GM19438 (cell line): ENCODE measurements around the gene ADARB2.

ENCODE experiments used
- ATAC-seq: cut with Tn5 transposase; IDR thresholded peaks from one replicate; pipeline ENCODE4 v1.9.1; 2021; ENCODE audit warnings: low read depth; ENCODE audit not compliant: unreplicated experiment

ADARB2 gene

GRCh38 chr10:1138529-1138928, 598.8 kb downstream of the ADARB2 start:
- no peak for ATAC-seq

DNA sequence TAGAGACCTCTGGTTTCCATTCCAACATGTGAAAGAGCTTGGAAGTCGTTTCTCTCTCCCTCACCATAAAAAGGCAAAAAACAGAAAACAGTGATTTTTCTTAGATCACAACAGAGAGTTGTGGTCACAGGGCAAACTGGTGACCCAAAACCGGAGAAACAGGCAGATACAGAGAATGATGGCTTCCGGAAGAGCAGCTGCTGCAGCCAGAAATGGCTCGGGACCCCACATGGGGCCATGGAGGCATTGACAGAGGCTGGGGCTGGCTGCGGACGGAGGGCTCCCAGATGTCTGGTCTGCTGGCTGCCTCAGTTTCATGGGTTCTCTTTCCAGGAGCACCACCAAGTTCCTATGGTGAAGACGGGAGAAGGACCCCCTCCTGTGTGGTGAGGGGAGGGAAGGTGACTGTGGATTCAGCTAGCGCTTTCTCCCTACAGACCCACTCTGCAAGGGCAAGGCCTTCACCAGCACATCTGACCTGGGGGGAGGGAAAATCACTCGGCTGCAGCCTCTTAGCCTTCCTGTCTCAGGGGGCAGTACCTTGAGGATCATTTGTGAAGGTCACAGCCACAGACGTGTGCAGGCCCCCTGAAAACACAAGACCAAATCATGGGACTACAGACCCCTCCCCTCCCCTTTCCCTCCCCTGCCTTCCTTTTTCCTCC, 599.7 kb downstream of the ADARB2 start:
- no peak for ATAC-seq

DNA sequence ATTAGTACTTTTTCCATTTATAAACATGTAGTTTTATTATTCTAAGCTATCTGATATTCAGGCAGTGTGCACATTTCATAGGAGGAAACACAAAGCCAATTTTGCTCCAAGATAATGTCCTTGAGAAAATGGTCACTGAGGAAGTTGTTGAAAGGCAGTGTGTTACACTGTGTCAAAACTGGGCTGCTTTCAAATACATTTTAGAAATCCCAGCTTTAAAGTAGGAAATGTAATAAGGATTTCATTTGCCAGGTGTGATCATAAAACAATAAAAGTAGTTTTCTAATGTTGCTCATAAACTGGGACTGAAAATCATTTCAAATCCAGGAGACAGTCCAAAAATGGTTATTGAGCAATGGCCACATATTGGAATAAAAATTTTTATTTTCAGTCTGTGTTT, 601.1 kb downstream of the ADARB2 start:
- ATAC-seq, result no peak

- no peak for ATAC-seq
These were observed 603.2 kb downstream of the ADARB2 start for GRCh38 chr10:1134156-1134555.

DNA sequence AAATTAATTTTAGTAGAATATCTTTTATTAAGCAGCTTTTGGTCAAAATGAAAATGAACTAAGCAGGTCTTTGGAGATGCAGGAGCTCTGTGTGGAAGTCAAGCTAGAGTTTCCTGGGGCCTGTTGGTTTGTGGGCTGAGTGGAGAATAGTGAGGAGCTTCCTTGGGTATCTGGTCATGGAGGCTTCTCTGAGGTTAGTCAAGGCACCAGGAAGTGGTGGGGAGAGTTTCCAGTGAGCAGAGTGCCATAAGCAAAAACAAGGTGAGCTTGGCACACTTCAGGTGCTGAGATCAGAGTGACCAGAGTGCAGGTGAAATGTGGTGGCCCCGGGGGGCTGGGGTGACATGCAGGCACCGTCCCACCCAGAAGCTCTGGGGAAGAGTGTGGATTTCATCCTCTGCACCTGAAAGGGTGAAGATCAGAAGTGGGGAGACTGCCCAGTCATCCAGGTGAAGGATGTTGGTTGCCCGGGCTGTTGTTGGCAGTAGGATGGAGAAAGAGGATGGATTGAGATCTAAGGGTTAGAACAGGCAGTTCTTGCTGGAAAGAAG, 603.8 kb downstream of the ADARB2 start:
- ATAC-seq, result no peak

DNA sequence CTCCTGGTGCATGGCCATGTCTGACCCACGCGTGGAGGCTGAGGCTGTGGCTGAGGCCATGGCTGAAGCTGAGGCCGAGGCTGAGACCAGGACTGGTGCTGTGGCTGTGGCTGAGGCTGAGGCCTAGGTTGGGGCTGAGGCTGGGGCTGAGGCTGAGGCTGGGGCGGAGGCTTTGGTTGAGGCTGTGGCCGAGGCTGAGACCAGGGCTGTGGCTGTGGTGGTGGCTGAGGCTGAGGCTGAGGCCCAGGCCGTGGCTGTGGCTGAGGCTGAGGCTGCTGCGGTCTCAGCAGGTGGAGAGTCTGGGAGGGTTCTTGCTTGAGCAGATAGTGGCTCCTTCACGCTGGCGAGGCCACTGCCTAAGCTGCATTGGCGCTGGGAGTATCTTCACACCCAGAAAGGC, 604.7 kb downstream of the ADARB2 start:
- ATAC-seq, result no peak

DNA sequence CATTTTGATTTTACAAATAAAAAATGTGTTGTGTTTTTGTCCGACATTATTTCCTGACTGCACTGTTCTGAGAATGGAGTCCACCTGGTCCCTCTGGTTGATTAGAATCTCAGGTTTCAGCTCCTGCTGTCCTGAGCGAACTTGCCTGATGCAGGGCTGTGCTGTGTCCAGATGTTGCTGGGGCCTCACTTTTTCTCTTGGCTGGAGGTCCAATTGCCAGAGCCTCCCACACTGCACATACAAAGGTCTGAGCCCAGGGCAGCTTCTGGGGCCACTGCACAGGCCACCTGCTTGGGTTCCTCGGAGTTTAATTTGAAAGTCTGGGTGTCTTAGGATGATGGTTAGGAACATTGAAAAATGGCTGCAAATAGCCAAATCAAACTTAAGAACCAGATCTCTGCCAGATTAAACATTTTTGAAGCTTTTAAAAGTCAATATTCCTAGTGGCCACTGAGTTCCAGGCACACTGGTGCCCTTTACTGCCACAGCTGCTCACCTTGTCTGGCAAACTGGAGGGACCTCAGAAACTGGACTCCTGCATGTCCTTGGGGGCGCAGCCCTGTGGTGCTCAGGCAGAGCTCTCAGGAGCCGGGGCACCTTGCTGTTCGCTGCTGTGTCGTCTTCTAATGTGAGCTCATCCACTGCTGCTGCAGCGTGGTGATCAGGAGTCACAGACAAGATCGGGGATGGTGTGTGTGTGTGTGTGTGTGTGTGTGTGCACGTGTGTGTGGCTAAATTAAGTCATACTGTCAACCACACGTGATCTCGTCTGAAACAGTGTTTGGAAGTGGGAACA, 606.1 kb downstream of the ADARB2 start:
- no peak for ATAC-seq

- no peak for ATAC-seq
These were observed 607.1 kb downstream of the ADARB2 start for GRCh38 chr10:1130226-1130625.

- ATAC-seq, result no peak
These were observed 608.7 kb downstream of the ADARB2 start for GRCh38 chr10:1128649-1129048.

- ATAC-seq, result no peak
These were observed 609.2 kb downstream of the ADARB2 start for GRCh38 chr10:1128115-1128514.

DNA sequence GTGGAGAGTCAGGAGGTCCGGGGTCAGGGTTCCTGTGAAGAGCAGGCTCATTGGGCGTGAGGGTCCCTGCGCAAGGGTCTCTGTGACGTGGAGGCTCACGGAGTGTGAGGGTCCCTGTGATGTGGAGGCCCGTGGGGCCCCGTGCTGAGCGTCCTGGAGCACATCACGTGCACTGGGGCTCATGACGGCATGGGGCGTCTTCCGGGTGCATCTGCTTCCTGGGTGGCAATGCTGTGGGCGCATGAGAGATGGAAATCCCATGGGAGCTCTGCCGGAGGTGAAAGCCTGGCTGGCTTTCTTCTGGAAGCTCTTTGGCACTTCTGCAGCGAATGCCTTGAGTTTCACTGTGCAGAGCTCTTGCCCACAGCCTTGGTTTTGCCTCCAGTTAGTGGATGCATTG, 609.7 kb downstream of the ADARB2 start:
- ATAC-seq, result no peak
